GM19025 (cell line): ENCODE results near the gene CHCHD1.
"Not testable (repeated sequence)": the region's sequence is repeated elsewhere in the genome, so short reads cannot be mapped to it uniquely, and the experiment has no call there.

Source experiments
- ATAC-seq: cut with Tn5 transposase; IDR thresholded peaks from one replicate; pipeline ENCODE4 v1.9.1; 2021; ENCODE audit warnings: mild to moderate bottlenecking, low read depth, moderate library complexity; ENCODE audit not compliant: unreplicated experiment

The CHCHD1 gene

GRCh38 chr10:73809061-73809818 is 27.4 kb downstream of the CHCHD1 start:
- no peak for ATAC-seq

- no peak for ATAC-seq
Measured at GRCh38 chr10:73810358-73810734, 28.5 kb downstream of the CHCHD1 start.

- ATAC-seq: peak; percentile 22
Measured at GRCh38 chr10:73810735-73811465, 29.1 kb downstream of the CHCHD1 start.

- no peak for ATAC-seq
Measured at GRCh38 chr10:73812657-73813056, 30.8 kb downstream of the CHCHD1 start.

GRCh38 chr10:73813333-73813732 is 31.5 kb downstream of the CHCHD1 start:
- no peak for ATAC-seq

- no peak for ATAC-seq
Measured at GRCh38 chr10:73814276-73814895, 32.5 kb downstream of the CHCHD1 start.

- ATAC-seq: no peak
Measured at GRCh38 chr10:73814896-73815718, 33.3 kb downstream of the CHCHD1 start.

- no peak for ATAC-seq
Measured at GRCh38 chr10:73815719-73816030, 33.8 kb downstream of the CHCHD1 start.

GRCh38 chr10:73816917-73817729 is 35.3 kb downstream of the CHCHD1 start:
- ATAC-seq: no peak

GRCh38 chr10:73817826-73818225 is 36.0 kb downstream of the CHCHD1 start:
- no peak for ATAC-seq

- no peak for ATAC-seq
Measured at GRCh38 chr10:73818402-73818801, 36.6 kb downstream of the CHCHD1 start.

- ATAC-seq: no peak
Measured at GRCh38 chr10:73819081-73819480, 37.2 kb downstream of the CHCHD1 start.

GRCh38 chr10:73819513-73820093 is 37.8 kb downstream of the CHCHD1 start:
- ATAC-seq: no peak

GRCh38 chr10:73823391-73823790 is 41.5 kb downstream of the CHCHD1 start:
- ATAC-seq: no peak

- no peak for ATAC-seq
Measured at GRCh38 chr10:73824146-73824725, 42.4 kb downstream of the CHCHD1 start.

- no peak for ATAC-seq
Measured at GRCh38 chr10:73827346-73828089, 45.7 kb downstream of the CHCHD1 start.

GRCh38 chr10:73828161-73828560 is 46.3 kb downstream of the CHCHD1 start:
- ATAC-seq: no peak

- not testable (repeated sequence) for ATAC-seq
Measured at GRCh38 chr10:73829090-73829489, 47.2 kb downstream of the CHCHD1 start.
